GM12891 (cell line): Measurements from ENCODE around the gene PPFIBP1.

ENCODE experiments used
- PAX5 ChIP-seq: IDR thresholded peaks from 2 replicates; pipeline ENCODE4 v1.6.1; 2011; ENCODE audit warnings: low read length, moderate library complexity, mild to moderate bottlenecking; ENCODE audit not compliant: insufficient read depth, severe bottlenecking
- POLR2A ChIP-seq: IDR thresholded peaks from 2 replicates; pipeline ENCODE4 v1.6.1; 2011; ENCODE audit warnings: low read depth, low read length, control low read depth
- POLR2AphosphoS5 ChIP-seq: IDR thresholded peaks from 2 replicates; pipeline ENCODE4 v1.6.1; 2011; ENCODE audit warnings: low read depth, low read length, control low read depth
- SPI1 ChIP-seq: IDR thresholded peaks from 2 replicates; pipeline ENCODE4 v1.6.1; 2011; ENCODE audit warnings: low read depth, low read length, control low read depth
- TAF1 ChIP-seq: IDR thresholded peaks from 2 replicates; pipeline ENCODE4 v1.6.1; 2011; ENCODE audit warnings: low read depth, low read length, control low read depth

DNA sequence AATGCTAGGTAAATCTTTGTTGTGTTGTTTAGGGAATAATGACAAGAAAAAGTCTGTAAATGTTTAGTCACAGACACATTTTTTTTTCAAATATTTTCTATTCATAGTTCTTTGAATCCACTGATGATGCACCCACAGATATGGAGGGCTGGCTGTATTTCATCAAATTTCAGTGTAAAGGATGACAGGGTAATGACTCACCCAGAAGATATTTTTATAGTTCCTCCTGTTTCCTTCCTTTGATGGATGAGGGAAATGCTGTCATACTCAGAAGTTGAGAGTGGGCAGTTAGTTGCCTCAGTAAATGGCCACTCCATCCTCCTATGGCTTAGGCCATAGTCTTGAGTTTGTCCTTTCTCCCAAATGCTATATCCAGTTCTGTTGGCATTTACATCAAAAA, 95.3 kb downstream of the PPFIBP1 start:
- TF ChIP-seq TAF1 = no peak
- TF ChIP-seq POLR2AphosphoS5 = no peak
- TF ChIP-seq POLR2A = no peak
- TF ChIP-seq SPI1 = no peak
- TF ChIP-seq PAX5 = no peak
